SU-DHL-6 (cell line): ENCODE data around the gene SMAD6.

Experiments used
- EZH2phosphoT487 ChIP-seq: fragments of 200-600 bp; sonication (generic), shearing (Covaris generic); conservative IDR thresholded peaks from 2 replicates; pipeline ENCODE4 v1.6.1; 2018; ENCODE audit warnings: mild to moderate bottlenecking, antibody characterized with exemption, low read length, moderate library complexity, mixed read lengths
- TF ChIP-seq, protein P1 (sequence below): fragments of 200-600 bp; sonication (generic); IDR thresholded peaks from one replicate; pipeline ENCODE4 v1.5.1; 2017; ENCODE audit warnings: antibody characterized with exemption, mild to moderate bottlenecking, low read length, moderate library complexity; ENCODE audit not compliant: insufficient read depth, poor library complexity, severe bottlenecking

GRCh38 chr15:66744610-66745279 lies 42.7 kb downstream of the SMAD6 start:
- TF ChIP-seq, protein P1, sequence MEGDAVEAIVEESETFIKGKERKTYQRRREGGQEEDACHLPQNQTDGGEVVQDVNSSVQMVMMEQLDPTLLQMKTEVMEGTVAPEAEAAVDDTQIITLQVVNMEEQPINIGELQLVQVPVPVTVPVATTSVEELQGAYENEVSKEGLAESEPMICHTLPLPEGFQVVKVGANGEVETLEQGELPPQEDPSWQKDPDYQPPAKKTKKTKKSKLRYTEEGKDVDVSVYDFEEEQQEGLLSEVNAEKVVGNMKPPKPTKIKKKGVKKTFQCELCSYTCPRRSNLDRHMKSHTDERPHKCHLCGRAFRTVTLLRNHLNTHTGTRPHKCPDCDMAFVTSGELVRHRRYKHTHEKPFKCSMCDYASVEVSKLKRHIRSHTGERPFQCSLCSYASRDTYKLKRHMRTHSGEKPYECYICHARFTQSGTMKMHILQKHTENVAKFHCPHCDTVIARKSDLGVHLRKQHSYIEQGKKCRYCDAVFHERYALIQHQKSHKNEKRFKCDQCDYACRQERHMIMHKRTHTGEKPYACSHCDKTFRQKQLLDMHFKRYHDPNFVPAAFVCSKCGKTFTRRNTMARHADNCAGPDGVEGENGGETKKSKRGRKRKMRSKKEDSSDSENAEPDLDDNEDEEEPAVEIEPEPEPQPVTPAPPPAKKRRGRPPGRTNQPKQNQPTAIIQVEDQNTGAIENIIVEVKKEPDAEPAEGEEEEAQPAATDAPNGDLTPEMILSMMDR, result no peak
- TF ChIP-seq EZH2phosphoT487, result no peak
